Stimulated activated CD8-positive, alpha-beta memory T cell treated with anti-CD3 and anti-CD28 coated beads, Interleukin-4, amount 100 ng/mL, for 24 hours (primary cell): ENCODE measurements around the gene RSPH1.

Experiments
- DNase-seq: peaks from one replicate; pipeline ENCODE4 v3.0.0-alpha.2; 2020; ENCODE audit warnings: low read depth

Gene RSPH1

GRCh38 chr21:42531771-42532170 is 35.7 kb upstream of the RSPH1 start:
- no peak for DNase-seq

- DNase-seq = no peak
Observed at GRCh38 chr21:42530167-42530518, 34.1 kb upstream of the RSPH1 start.

- DNase-seq = no peak
Observed at GRCh38 chr21:42527489-42528158, 31.6 kb upstream of the RSPH1 start.

GRCh38 chr21:42527127-42527488 is 31.1 kb upstream of the RSPH1 start:
- no peak for DNase-seq

GRCh38 chr21:42526379-42526727 is 30.3 kb upstream of the RSPH1 start:
- no peak for DNase-seq

- DNase-seq = no peak
Observed at GRCh38 chr21:42525676-42526378, 29.8 kb upstream of the RSPH1 start.

- DNase-seq = no peak
Observed at GRCh38 chr21:42525029-42525581, 29.1 kb upstream of the RSPH1 start.

DNA sequence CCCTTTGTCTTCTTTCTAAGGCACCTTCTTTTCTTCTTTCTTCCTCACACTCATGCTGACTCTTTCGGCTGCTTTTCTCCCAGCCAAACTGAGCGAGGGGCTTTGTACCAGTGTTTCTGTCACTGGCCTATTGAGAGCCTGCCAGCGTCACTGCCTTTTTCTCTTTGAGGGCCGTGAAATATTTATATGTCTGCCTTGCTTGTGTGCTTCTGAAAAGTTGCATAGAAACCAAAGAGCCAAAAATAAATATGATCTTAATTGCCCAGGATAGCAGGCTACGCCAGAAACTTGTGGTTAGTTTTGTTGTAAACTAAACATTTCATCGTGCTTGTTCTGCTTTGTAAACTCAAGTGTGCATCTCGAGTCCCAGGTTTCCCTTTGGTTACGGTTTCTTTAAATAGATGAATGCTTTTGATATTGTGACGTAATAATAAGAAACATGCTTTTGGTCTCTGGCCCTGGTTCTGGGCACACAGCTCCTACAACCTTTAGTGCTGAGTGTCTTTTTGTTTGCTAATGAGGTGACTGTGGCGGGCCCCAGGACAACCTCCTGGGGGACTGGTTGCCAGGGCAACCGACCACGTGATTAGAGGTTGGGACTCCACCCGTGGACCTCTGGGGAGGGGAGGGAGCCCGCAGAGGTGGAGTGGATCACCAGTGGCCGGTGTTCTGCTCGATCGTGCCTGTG is 28.5 kb upstream of the RSPH1 start:
- peak; percentile 46 for DNase-seq

DNA sequence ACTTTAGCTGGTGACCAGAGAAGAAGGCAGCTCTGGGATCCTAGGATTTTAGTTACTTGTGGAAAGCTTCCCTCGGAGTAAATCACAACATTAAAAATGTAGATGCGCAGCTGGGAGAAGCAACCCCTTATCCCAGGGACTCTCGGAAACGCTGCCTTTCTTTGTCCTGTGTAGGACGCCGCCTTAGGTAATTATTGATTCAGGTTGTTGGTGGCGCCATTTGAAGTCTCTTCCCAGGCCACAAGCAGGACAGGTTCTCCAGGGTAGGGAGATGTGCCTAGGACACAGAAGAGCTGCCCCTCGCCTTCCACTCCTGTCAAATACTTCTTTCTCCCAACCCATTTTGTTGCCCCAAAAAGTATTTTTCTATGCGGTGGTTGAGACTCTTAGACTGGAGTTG is 27.9 kb upstream of the RSPH1 start:
- no peak for DNase-seq

DNA sequence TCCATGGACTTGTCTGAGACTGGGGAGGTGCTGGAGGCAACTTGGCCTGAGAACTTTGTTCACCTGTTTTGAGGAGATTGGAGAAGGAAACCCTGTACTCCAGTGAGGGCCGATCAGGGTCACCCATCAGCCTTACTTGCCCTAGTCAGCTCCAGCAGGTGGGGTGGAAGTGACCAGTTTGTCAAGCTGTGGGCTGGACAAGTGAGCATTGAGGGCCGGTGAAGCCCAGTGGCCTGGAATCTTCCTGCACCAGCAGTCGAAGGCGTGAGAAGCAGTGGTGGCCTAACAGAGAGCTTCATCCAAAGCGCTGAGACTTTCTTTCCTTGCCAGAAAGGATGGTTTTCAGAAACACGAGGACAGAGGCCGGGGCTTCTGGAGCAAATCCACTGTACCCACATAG is 27.2 kb upstream of the RSPH1 start:
- DNase-seq = no peak

- no peak for DNase-seq
Observed at GRCh38 chr21:42522771-42523170, 26.7 kb upstream of the RSPH1 start.

- no peak for DNase-seq
Observed at GRCh38 chr21:42522271-42522670, 26.2 kb upstream of the RSPH1 start.

DNA sequence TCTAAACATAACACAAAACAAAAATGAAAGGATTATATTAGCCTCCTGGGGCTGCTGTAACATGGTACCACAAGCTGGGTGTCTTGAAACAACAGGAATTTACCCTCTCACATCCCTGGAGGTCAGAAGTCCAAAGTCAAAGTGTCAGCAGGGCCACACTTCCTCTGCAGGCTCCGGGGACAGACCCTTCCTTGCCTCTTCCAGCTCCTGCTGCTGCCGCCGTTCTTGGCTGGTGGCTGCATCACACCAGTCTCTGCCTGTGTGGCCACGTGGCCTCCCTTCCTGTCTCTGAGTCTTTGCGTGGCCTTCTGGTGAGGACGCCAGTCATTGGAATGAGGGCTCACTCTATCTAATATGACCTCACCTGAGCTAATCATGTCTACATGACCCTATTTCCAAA is 25.8 kb upstream of the RSPH1 start:
- DNase-seq = no peak

DNA sequence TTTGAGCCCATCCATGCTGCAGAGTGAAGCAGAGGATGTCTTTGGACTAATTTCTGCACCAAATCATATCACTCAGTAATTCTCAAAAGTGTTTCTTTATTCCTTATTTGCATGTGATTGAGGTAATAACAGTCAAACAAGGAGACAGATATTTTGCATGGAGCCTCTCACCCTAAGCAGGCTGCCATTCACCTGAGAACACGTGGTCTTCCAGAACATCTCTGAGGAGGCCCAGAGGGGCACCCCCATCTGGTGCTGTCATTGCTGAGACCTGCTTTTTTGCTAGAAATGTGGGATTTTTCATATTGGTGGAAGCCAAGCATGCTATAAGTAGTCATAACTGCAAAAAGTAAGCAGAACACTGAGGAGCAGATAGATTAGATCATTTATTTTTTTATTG is 25.4 kb upstream of the RSPH1 start:
- no peak for DNase-seq

DNA sequence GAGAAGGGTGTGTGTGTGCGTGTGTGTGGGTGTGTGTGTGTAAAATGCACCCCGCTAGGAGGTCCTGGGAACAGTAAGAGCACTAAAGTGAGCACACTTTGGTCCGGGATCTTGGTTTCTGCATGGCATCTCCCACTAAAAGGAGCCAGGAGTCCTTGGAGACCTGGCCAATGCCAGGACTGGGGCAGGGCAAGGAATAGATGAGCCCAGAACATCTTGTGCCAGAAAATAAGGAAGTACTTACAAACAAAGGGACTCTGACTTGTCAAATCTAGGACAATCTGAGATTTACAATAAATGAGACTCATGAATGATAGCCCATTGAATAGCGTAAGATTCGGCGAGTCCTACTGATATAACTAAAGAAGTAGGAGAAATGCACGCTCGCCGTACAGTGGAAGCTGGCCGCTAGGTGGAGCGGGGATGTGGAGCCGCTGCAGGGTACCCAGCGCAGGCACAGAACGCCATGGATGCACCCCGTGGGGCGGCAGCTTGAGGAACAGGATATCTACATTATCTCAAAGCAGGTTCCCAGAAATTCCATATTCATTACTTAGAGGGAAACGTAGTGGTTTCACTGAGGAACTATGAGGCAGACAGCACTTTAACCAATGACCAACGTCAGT is 24.7 kb upstream of the RSPH1 start:
- DNase-seq = no peak

DNA sequence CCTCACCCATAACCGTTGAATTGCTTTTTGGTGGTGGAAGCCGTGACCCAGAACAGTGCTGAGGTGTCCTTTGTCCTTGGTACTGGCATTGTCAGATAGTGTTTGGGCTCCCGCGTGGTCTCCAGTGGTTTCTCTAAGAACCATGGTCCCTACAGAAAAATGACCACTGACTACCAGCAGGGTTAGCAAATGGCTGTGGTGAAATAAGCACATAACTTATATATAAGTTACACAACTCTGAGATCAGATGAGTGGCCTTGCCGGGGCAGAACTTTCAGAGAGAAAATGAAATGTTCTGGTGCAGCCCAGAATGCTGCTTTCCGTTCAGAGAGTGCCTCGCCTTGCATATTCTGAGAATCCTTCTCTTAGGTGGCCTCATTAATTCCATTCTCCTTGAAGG is 22.6 kb upstream of the RSPH1 start:
- DNase-seq = no peak

- no peak for DNase-seq
Observed at GRCh38 chr21:42518215-42518614, 22.2 kb upstream of the RSPH1 start.

GRCh38 chr21:42515708-42516502 is 19.9 kb upstream of the RSPH1 start:
- no peak for DNase-seq

- no peak for DNase-seq
Observed at GRCh38 chr21:42514883-42515228, 18.8 kb upstream of the RSPH1 start.

DNA sequence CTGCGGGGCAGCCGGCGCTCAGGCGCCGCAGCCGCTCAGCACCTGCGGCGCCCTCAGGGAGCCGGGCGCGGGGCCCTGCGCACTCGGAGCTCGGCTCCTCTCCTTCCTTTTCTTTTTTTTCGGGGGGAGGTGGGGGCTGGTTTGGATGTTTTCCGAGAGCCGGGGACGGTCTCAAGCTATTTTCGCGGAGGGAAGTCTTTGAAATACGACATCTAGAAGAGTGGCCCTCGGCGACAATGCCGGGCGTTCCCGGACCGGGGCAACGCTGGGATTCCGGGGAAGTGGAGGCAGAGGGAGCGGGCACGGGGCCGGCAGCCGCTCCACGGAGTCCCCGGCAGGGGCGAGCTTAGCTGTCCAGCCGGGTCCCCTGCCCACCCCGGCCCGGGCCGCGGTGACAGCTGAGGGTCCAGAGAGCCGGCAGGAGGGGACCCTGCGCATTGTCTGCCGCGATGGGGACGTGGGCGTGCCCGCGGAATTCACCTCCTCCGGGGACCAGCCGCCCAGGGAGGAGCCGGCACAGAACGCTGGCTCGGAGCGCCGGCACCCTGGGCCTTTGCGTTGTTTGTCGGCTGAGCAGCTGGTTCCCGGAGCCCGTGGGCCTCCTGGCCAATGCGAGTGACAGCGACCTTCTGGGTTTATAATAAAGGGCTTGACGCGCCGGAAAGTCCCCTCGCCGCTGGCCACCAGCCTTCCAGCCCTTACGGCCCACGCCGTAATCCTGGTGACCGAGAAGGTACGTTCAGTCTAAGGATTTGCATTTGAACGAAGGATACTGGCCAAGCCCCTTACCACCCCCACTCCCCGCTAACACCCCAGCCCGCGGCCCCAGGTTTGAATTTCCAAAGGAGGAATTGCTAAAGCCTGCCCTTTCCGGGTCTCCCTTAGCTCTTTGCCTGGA is 18.2 kb upstream of the RSPH1 start:
- DNase-seq = peak; percentile 47
